Mesothelial cell of epicardium (in vitro differentiated cells): ENCODE results near the gene NTHL1. TPM values are rescaled to one million over a fixed set of nuclear protein-coding genes. Genes with fewer than 3 reads are reported as not detected.

Experiments
- DNase-seq, 2 experiments: peaks; one replicate each; pipeline ENCODE4 v3.0.0; 2021; ENCODE audit warnings: low spot score in 2 of 2; ENCODE audit not compliant: unreplicated experiment in 2 of 2
- H3K27ac Mint-ChIP-seq: 2 replicates; pipeline ENCODE4 v1.8.0; 2021; ENCODE audit warnings: mixed read lengths
- H3K27me3 Mint-ChIP-seq: 2 replicates; pipeline ENCODE4 v1.8.0; 2021; ENCODE audit warnings: low read depth, mixed read lengths
- H3K36me3 Mint-ChIP-seq: 2 replicates; pipeline ENCODE4 v1.8.0; 2021; ENCODE audit warnings: mixed read lengths
- H3K4me1 Mint-ChIP-seq: 2 replicates; pipeline ENCODE4 v1.8.0; 2021; ENCODE audit warnings: mixed read lengths
- H3K4me3 Mint-ChIP-seq: 2 replicates; pipeline ENCODE4 v1.8.0; 2021; ENCODE audit warnings: mild to moderate bottlenecking, moderate library complexity, mixed read lengths
- H3K9me3 Mint-ChIP-seq: 2 replicates; pipeline ENCODE4 v1.8.0; 2021; ENCODE audit warnings: mixed read lengths
- total RNA-seq: library from RNA; stranded (reverse); gene quantifications from 3 replicates; pipeline ENCODE4 v1.2.1, GENCODE V29; 2021
- TF ChIP-seq, protein P1 (sequence below): fragments of 200-600 bp; sonication (generic); IDR thresholded peaks from one replicate; pipeline ENCODE4 v1.5.0; 2021; ENCODE audit warnings: antibody characterized with exemption; ENCODE audit not compliant: unreplicated experiment

Gene NTHL1
- total RNA-seq, 1 donor from 2014 or later, result 29.7 TPM

DNA sequence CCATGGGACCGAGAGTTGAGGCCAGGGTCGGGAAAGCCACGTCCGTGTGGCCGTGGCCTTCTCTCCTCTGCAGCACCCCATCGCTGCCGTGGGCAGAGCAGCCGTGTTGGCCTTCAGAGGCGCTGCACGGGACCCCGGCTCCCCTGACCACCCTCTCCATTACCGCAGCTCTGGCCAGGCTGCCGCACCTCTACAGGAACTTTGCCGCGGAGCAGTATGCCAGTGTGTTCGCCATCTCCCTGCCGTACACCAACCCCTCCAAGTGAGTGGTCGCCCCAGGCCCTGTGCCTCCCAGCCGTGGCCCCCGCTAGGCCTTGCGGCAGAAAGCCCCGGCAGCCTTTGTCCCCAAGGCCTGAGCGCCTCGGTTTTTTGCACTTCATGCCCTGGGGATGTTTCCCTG, 28.0 kb upstream of the NTHL1 start:
- Mint-ChIP-seq H3K27ac (no peak overlapping the region), H3K27me3 (no peaks in the 10 kb centered on the region), H3K4me1 (no peaks in the 10 kb centered on the region), H3K9me3 (no peaks in the 10 kb centered on the region), H3K4me3 (no peak overlapping the region), H3K36me3 (peaks cover 10% of the 10 kb centered on the region)
- TF ChIP-seq, protein P1, sequence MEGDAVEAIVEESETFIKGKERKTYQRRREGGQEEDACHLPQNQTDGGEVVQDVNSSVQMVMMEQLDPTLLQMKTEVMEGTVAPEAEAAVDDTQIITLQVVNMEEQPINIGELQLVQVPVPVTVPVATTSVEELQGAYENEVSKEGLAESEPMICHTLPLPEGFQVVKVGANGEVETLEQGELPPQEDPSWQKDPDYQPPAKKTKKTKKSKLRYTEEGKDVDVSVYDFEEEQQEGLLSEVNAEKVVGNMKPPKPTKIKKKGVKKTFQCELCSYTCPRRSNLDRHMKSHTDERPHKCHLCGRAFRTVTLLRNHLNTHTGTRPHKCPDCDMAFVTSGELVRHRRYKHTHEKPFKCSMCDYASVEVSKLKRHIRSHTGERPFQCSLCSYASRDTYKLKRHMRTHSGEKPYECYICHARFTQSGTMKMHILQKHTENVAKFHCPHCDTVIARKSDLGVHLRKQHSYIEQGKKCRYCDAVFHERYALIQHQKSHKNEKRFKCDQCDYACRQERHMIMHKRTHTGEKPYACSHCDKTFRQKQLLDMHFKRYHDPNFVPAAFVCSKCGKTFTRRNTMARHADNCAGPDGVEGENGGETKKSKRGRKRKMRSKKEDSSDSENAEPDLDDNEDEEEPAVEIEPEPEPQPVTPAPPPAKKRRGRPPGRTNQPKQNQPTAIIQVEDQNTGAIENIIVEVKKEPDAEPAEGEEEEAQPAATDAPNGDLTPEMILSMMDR, result no peak
- DNase-seq, result no peak

DNA sequence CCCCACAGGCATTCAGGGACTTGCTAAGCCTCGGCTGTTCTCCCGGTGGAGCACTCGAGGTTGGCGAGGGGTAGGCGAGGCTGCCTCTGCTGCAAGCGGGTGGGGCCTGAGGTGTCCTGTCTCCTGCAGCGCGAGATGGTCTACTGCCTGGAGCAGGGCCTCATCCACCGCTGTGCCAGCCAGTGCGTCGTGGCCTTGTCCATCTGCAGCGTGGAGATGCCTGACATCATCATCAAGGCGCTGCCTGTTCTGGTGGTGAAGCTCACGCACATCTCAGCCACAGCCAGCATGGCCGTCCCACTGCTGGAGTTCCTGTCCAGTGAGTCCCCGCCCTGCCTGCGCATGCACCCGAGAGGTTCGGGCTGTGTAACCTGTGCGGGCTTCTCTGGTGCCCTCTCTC, 26.4 kb upstream of the NTHL1 start:
- Mint-ChIP-seq H3K4me1 (no peaks in the 10 kb centered on the region), H3K27ac (no peak overlapping the region), H3K36me3 (peaks cover 15% of the 10 kb centered on the region), H3K4me3 (no peak overlapping the region), H3K27me3 (no peaks in the 10 kb centered on the region), H3K9me3 (no peaks in the 10 kb centered on the region)
- TF ChIP-seq, protein P1, result no peak
- no peak for DNase-seq

DNA sequence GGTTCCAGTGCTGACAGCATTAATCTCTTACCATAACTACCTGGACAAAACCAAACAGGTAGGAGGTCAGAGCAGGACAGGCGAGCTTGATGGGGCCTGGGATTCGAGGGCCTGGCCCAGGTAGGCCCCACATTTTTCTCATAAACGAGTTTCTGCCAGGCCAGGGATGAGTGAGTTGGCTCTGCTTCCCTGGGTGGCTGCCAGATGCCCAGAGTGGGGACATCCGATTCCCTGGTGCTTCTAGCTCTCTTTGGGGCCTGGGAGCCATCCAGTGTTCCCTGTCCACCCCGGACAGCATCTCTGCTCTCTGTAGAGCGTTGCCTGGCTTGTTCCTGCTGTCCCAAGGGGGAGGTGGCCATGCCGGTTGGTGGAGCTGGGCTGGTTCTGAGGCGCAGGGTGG, 25.3 kb upstream of the NTHL1 start:
- no peaks in the 10 kb centered on the region for H3K9me3 Mint-ChIP-seq
- TF ChIP-seq, protein P1, result no peak
- H3K36me3 Mint-ChIP-seq, result peaks cover 22% of the 10 kb centered on the region
- DNase-seq, result no peak
- H3K4me1 Mint-ChIP-seq, result no peaks in the 10 kb centered on the region
- H3K27me3 Mint-ChIP-seq, result no peaks in the 10 kb centered on the region
- H3K4me3 Mint-ChIP-seq, result no peak overlapping the region
- no peak overlapping the region for H3K27ac Mint-ChIP-seq

DNA sequence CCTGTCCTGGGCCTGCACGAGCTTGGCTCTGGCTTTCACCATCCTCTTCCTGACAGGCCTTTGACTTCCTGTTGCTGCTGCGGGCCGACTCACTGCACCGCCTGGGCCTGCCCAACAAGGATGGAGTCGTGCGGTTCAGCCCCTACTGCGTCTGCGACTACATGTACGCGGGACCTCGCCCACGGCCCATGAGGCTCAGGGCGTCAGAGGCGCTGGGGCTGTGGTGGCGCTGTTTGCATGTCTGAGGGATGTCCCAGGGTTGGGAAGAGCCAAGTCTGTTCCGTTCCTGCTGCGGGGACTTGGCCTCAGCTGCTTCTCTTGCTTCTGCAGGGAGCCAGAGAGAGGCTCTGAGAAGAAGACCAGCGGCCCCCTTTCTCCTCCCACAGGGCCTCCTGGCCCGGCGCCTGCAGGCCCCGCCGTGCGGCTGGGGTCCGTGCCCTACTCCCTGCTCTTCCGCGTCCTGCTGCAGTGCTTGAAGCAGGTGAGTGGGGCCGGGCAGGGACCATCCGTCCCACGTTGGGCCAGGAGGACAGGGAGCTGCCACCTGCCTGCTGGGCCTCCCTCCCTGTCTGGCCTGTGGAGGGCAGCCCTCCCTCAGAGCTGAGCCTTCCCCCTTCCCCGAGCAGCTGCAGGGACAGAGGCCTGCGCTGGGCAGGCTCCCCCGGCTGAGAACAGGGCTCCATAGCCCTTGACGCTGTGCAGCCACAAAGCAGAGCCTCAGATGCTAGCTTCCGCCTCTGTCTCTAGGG, 24.0 kb upstream of the NTHL1 start:
- TF ChIP-seq, protein P1, result no peak
- no peaks in the 10 kb centered on the region for H3K27me3 Mint-ChIP-seq
- no peaks in the 10 kb centered on the region for H3K4me1 Mint-ChIP-seq
- H3K36me3 Mint-ChIP-seq, result peaks cover 24% of the 10 kb centered on the region
- no peak for DNase-seq
- no peak overlapping the region for H3K27ac Mint-ChIP-seq
- H3K9me3 Mint-ChIP-seq, result no peaks in the 10 kb centered on the region
- no peak overlapping the region for H3K4me3 Mint-ChIP-seq

DNA sequence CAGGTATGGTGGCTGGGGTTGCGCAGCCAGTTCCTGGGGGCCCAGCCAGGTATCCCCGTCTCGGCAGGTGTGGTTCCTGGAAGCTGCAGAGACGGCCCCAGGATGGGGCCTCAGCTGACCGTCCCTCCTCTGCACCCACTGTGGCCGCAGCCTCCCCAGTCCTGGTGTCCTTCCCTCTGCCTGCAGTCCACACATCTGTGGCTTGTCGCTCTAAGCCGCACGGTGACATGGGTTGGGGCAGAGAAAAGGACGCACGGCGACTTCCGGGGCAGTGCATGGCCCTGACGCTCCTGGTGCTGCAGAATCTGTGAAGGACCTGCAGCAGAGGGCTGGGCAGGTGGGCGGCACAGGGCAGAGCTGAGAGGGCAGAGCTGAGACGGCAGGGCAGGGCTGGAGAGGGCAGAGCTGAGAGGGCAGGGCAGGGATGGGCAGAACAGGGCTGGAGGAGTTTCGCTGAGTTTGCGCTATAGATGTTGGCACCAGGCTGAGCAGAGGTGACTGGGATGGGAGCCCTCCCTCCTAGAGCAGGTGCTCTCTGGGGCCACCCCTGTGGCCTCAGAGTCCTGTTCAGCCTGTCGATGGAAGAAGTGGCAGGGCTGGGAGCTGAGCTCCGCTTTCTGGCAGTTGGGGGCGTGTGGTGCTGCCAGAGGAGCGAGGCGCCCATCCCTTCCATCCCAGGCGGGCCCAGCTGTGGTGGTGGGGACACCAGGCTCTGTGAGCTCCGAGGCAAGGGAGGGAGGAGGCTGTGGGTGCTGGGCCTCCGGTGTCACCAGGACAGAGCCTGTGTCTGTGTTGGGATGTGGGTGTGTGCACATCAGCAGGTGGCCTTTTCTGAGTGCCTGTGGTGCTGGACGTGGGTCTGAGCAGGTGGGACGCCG, 23.2 kb upstream of the NTHL1 start:
- Mint-ChIP-seq H3K9me3 (no peaks in the 10 kb centered on the region), H3K4me3 (no peak overlapping the region), H3K27me3 (no peaks in the 10 kb centered on the region), H3K36me3 (peaks cover 28% of the 10 kb centered on the region), H3K4me1 (no peaks in the 10 kb centered on the region), H3K27ac (no peak overlapping the region)
- DNase-seq, result no peak
- TF ChIP-seq, protein P1, result no peak
